ENCODE measurements around the gene GTF2E1. TPM values are rescaled to one million over a fixed set of nuclear protein-coding genes. Genes with fewer than 3 reads are reported as not detected.
A peak's percentile ranks its signal among the peaks of the same experiment; 100 is the strongest.
"Not testable (repeated sequence)": the region's sequence is repeated elsewhere in the genome, so short reads cannot be mapped to it uniquely, and the experiment has no call there.

The GTF2E1 gene
- total RNA-seq, 2 donors from 2014 or later, result 15.3 to 17.5 TPM

GRCh38 chr3:120706950-120707349, 35.6 kb upstream of the GTF2E1 start:
- Histone ChIP-seq H3K4me3 (no peak overlapping the region), H3K27ac (no peak overlapping the region), H3K4me1 (replicated peaks) (no peaks in the 10 kb centered on the region), H3K9me3 (no peaks in the 10 kb centered on the region), H3K27me3 (replicated peaks; ENCODE audit: insufficient read depth) (no peaks in the 10 kb centered on the region), H3K36me3 (no peaks in the 10 kb centered on the region)
- intact Hi-C loops (cut with DNase I), result no loop called here
- DNase-seq (ENCODE audit: low spot score), result no peak
- TF ChIP-seq, protein P1, sequence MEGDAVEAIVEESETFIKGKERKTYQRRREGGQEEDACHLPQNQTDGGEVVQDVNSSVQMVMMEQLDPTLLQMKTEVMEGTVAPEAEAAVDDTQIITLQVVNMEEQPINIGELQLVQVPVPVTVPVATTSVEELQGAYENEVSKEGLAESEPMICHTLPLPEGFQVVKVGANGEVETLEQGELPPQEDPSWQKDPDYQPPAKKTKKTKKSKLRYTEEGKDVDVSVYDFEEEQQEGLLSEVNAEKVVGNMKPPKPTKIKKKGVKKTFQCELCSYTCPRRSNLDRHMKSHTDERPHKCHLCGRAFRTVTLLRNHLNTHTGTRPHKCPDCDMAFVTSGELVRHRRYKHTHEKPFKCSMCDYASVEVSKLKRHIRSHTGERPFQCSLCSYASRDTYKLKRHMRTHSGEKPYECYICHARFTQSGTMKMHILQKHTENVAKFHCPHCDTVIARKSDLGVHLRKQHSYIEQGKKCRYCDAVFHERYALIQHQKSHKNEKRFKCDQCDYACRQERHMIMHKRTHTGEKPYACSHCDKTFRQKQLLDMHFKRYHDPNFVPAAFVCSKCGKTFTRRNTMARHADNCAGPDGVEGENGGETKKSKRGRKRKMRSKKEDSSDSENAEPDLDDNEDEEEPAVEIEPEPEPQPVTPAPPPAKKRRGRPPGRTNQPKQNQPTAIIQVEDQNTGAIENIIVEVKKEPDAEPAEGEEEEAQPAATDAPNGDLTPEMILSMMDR (IDR thresholded peaks at IDR 0.05), result no peak
- no peak for TF ChIP-seq POLR2A (IDR thresholded peaks at IDR 0.05)

DNA sequence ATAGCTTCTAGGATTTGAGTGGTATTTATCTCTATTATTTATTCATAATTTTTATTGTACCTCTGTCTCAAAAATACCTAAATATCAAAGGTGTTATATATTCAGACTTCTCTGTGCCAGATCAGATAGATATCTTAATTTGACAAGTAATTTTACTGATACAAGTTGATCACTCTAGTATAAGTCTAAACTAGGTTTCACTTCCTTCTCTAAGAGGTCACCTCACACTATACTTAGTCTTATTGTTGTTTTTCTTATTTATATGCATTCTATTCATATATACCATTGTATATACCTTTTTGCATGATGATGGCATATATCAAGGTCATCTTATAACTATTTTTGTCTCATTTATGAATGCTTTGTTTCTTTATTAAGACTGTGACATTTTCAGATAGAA, 34.1 kb upstream of the GTF2E1 start:
- H3K27ac ChIP-seq, result no peak overlapping the region
- no peaks in the 10 kb centered on the region for H3K4me1 ChIP-seq (replicated peaks)
- intact Hi-C loops (cut with DNase I), result no loop called here
- no peaks in the 10 kb centered on the region for H3K27me3 ChIP-seq (replicated peaks; ENCODE audit: insufficient read depth)
- H3K36me3 ChIP-seq, result no peaks in the 10 kb centered on the region
- TF ChIP-seq POLR2AphosphoS5 (IDR thresholded peaks at IDR 0.05) (no peak), POLR2A (IDR thresholded peaks at IDR 0.05) (no peak)
- TF ChIP-seq, protein P1 (IDR thresholded peaks at IDR 0.05), result no peak
- H3K9me3 ChIP-seq, result no peaks in the 10 kb centered on the region
- DNase-seq (ENCODE audit: low spot score), result no peak
- no peak overlapping the region for H3K4me3 ChIP-seq

- Histone ChIP-seq H3K4me1 (replicated peaks) (no peaks in the 10 kb centered on the region), H3K4me3 (no peak overlapping the region), H3K9me3 (no peaks in the 10 kb centered on the region), H3K27me3 (replicated peaks; ENCODE audit: insufficient read depth) (no peaks in the 10 kb centered on the region), H3K27ac (no peak overlapping the region), H3K36me3 (no peaks in the 10 kb centered on the region)
- TF ChIP-seq, protein P1 (IDR thresholded peaks at IDR 0.05), result no peak
- TF ChIP-seq POLR2AphosphoS5 (IDR thresholded peaks at IDR 0.05), result no peak
- TF ChIP-seq POLR2A (IDR thresholded peaks at IDR 0.05), result no peak
- no peak for DNase-seq (ENCODE audit: low spot score)
- intact Hi-C loops (cut with DNase I), result no loop called here
- WGBS, result 86% methylated on average over 1 of the region's 1 CpG
These were observed 32.2 kb upstream of the GTF2E1 start for GRCh38 chr3:120710369-120710768.

GRCh38 chr3:120713262-120713661, 29.3 kb upstream of the GTF2E1 start:
- intact Hi-C loops (cut with DNase I), result no loop called here
- Histone ChIP-seq H3K4me3 (no peak overlapping the region), H3K4me1 (replicated peaks) (no peaks in the 10 kb centered on the region), H3K9me3 (no peaks in the 10 kb centered on the region), H3K36me3 (no peaks in the 10 kb centered on the region), H3K27ac (no peak overlapping the region), H3K27me3 (replicated peaks; ENCODE audit: insufficient read depth) (no peaks in the 10 kb centered on the region)
- no peak for DNase-seq (ENCODE audit: low spot score)
- TF ChIP-seq, protein P1 (IDR thresholded peaks at IDR 0.05), result no peak
- TF ChIP-seq POLR2AphosphoS5 (IDR thresholded peaks at IDR 0.05) (no peak), POLR2A (IDR thresholded peaks at IDR 0.05) (no peak)

DNA sequence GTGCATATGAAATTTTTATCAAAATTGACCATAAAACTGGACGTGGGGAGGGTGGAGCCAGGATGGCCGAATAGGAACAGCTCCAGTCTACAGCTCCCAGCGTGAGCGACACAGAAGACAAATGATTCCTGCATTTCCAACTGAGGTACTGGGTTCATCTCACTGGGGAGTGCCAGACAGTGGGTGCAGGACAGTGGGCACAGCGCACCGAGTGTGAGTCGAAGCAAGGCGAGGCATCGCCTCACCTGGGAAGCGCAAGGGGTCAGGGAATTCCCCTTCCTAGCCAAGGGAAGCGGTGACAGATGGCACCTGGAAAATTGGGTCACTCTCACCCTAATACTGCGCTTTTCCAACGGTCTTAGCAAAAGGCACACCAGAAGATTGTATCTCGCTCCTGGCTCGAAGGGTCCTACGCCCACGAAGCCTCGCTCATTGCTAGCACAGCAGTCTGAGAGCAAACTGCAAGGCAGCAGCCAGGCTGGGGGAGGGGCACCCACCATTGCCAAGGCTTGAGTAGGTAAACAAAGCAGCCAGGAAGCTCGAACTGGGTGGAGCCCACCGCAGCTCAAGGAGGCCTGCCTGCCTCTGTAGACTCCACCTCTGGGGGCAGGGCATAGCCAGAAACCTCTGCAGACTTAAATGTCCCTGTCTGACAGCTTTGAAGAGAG, 23.2 kb upstream of the GTF2E1 start:
- H3K27me3 ChIP-seq (replicated peaks; ENCODE audit: insufficient read depth); H3K27ac ChIP-seq; H3K36me3 ChIP-seq; intact Hi-C loops (cut with DNase I); H3K4me1 ChIP-seq (replicated peaks); H3K9me3 ChIP-seq: not testable (repeated sequence)
- WGBS, result 66% methylated on average over 20 of the region's 20 CpGs
- DNase-seq (ENCODE audit: low spot score), result peak; percentile 63
- peak; percentile 27 for TF ChIP-seq POLR2AphosphoS5 (IDR thresholded peaks at IDR 0.05)
- peak overlapping the region in 1 of 2 donors; percentile 8 for H3K4me3 ChIP-seq

All from prostate gland (tissue), 2 donors.